NT2/D1 (cell line): ENCODE measurements around the gene ASPSCR1.

Experiments used
- SUZ12 ChIP-seq: IDR thresholded peaks from 2 replicates; pipeline ENCODE4 v1.6.1; 2011; ENCODE audit not compliant: insufficient read length, insufficient read depth; ENCODE audit errors: extremely low read depth
- YY1 ChIP-seq: IDR thresholded peaks from 2 replicates; pipeline ENCODE4 v1.6.1; 2011; ENCODE audit not compliant: insufficient read length, insufficient read depth
- ZNF274 ChIP-seq: IDR thresholded peaks from 2 replicates; pipeline ENCODE4 v1.6.1; 2011; ENCODE audit warnings: mild to moderate bottlenecking, low read depth, low read length

DNA sequence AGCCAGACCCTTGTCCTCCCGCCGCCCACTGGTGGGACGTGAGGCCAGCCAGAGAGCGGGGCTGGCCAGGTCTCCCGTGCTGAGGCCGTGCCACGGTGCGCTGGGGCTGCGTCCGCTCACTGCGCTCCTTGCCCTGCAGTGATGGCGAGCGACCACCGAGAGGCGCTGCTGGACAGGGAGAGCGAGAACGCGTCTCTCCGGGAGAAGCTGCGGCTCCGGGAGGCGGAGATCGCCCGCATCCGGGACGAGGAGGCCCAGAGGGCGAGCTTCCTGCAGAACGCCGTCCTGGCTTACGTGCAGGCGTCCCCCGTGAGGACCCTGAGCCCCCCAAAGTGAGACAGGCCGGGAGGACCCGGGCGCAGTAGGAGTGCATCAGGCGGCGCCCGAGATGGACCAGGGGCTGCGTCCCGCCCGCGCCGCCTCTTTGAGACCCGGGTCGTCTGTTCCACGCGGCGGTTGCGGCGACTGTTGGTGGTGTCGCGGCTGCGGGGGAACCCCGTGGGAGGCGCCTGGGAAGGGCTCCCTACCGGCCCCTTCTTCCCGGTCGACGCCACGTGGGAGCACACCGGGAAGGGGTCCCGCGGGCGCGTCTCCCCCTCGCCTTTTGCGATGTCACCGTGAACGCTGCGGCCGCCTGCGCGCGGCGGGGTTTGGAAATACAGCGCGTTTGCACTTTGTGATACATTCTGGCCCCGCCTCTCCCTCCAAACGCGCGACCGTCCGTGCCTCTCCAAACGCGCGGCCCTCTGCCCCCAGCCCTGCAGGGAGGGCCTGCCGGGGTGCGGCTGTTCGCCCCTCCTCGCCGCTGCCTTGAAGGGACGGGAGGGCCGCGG is 53.3 kb downstream of the ASPSCR1 start:
- TF ChIP-seq ZNF274 (no peak), SUZ12 (no peak), YY1 (no peak)
